LNCaP clone FGC (cell line): ENCODE measurements around the gene ATXN7L1.

Experiments used
- DNase-seq: peaks from one replicate; pipeline ENCODE4 v3.0.0-alpha.2; 2011; ENCODE audit warnings: low read depth
- H3K4me3 ChIP-seq: 2 replicates; pipeline ENCODE4 v1.5.1; 2011; ENCODE audit warnings: mild to moderate bottlenecking, low read depth, low read length, control low read depth
- CTCF ChIP-seq: IDR thresholded peaks from 2 replicates; pipeline ENCODE4 v1.5.1; 2012; ENCODE audit warnings: mild to moderate bottlenecking; ENCODE audit not compliant: control insufficient read depth, insufficient read depth; ENCODE audit errors: extremely low read depth

The ATXN7L1 gene

GRCh38 chr7:105828141-105828540 lies 48.3 kb downstream of the ATXN7L1 start:
- no peak overlapping the region for H3K4me3 ChIP-seq
- no peak for DNase-seq
- TF ChIP-seq CTCF: no peak

DNA sequence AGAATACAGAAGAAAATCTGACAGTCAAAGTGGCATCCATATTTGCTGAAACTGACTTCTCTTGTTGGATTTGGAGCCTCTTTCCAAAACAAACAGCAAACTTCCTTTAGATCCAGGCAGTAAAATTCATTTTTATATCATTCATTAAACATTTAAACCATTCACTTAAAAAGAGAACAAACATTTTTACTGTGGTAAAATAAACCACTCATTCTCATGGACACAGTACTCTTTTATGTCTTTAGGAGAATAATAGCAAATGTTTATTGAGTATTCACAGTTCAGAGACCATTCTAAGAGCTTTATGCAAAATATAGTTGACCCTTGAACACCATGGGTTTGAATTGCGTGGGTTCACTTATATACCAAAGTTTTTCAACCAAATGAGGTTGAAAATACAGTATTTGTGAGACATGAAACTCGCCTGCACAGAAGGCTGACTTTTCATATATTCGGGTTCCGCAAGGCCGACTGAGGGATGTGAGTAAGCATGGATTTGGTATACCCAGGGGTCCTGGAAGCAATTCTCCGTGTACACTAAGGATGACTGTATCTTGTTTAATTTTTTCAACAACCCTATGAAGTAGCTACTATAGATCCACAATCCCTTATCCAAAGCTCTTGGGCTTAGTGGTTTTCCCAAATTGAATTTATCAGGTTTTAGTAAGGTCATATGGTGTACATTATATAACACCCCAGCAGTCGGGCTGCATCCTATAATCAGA lies 49.1 kb downstream of the ATXN7L1 start:
- DNase-seq: peak; percentile 91
- TF ChIP-seq CTCF: no peak
- H3K4me3 ChIP-seq: no peak overlapping the region

DNA sequence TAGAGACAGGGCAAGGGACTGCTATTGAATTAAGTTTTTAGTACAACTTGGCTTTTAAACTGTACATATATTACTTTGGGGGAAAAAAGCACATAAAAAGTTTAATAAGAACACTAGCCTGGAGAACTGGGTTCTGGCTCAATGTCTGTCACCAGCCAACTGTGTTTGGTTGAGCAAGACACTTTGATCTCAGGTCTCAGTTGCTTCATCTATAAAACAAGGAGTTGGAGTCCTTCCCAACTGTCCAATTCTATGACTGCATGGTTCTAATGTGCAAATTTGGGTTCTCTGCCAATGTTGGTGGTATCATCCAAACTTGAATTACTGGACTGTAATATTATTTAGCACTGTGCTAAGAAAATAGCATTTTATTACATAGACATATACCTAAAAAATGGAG lies 50.3 kb downstream of the ATXN7L1 start:
- TF ChIP-seq CTCF: no peak
- no peak overlapping the region for H3K4me3 ChIP-seq
- peak; percentile 89 for DNase-seq

DNA sequence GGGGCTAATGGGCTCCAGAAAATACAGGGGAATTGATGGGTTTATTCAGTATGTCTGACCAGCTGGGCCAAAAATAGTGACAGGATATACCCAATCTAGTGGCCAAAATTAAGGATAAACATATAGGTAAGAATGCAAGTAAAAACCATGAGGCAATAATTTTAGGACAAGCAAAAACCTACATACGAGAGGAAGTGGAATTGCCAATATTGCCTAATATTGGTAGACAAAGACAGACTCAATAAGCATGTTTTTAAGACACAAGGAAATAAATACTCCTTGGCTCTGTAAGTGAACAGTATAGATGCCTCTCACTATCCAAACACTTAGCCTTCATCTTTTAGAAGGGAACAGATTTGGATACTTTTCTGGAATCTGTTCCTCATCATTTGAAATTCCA lies 51.0 kb downstream of the ATXN7L1 start:
- DNase-seq: no peak
- TF ChIP-seq CTCF: no peak
- no peak overlapping the region for H3K4me3 ChIP-seq

DNA sequence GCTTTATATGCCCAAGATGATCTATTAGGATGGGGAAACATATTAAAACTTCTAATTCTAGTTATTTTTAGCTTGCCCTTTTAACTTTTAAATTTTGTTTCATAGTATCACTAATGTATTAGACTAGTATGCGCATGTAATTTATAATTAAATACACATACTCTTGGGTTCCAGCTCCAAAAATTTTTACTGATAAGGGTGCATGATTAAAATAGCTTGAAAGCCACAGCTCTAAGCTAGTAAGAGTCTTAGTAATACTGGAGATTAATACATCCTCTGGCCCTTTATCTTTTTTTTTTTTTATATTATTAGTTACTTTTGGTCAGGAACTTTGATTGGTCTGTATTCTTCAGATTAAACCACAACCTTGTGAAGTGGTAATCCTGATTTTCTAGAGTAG lies 53.6 kb downstream of the ATXN7L1 start:
- no peak overlapping the region for H3K4me3 ChIP-seq
- TF ChIP-seq CTCF: no peak
- DNase-seq: no peak

DNA sequence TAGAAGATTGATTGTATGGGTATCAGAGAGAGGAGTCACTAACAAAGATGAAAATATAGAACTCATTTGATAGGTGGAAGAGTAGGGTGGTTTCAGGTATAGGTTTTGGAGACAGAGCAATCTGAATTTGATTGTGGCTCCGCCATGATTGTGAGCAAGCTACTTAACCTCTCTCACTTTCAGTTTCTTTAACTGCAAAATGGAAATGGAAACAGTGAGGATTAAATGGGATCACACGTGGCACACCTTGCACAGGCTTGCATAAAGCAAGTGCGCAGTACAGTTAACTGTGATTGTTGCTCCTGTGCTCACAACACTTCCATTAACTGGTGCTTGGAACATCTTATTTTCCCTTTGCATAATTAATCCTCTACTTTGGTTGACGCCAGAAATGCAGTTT lies 54.9 kb downstream of the ATXN7L1 start:
- no peak overlapping the region for H3K4me3 ChIP-seq
- no peak for TF ChIP-seq CTCF
- no peak for DNase-seq
